Panc1 (cell line): ENCODE results near the gene SIRPA.

ENCODE experiments used
- CTCF ChIP-seq: fragments of 450-650 bp; IDR thresholded peaks from 2 replicates; pipeline ENCODE4 v1.5.1; 2017; ENCODE audit warnings: mild to moderate bottlenecking
- POLR2AphosphoS5 ChIP-seq: IDR thresholded peaks from 2 replicates; pipeline ENCODE4 v1.6.1; 2012; ENCODE audit warnings: mild to moderate bottlenecking, low read depth, low read length, moderate library complexity

DNA sequence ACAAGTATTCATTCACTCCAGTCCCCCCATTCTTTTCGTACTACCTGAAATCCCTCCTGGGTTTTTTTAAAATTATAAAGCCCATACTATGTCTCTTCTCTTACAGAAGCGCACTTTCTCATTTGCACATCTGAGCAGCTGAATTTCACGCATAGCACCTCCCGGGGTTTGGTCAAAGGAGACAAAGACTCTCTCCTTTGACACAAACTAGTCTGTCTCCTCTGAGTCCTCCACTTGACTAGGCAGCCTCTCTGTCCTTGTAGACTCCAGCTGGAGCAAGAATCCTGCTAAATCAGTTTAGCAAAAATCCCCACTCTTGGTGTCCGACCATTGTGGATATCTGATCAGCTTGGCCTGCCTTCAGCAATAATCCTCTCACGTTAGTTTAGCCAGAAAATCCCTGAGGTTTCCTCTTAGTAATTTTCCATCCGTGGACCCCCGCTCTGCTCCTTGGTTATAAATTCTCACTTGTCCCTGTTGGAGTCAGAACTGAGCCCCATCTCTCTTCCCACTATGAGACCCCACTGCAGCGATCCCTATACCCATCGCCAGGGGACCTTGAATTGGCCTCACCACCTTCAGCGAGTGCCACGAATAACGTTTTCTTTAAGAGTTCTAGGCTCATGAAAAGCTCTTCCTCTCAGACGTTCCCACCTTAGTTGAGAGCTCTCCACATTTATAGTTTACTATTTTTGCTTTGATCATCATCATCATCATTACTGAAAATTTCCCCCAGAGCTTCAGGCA, 69.6 kb downstream of the SIRPA start:
- no peak for TF ChIP-seq CTCF
- no peak for TF ChIP-seq POLR2AphosphoS5
